SU-DHL-6 (cell line): ENCODE data around the gene ANKRD49.

ENCODE experiments used
- H2AFZ ChIP-seq: fragments of 200-600 bp; sonication (generic); 2 replicates; pipeline ENCODE4 v1.6.1; 2014; ENCODE audit warnings: low read depth, mild to moderate bottlenecking, moderate library complexity, mixed read lengths, antibody characterized with exemption, low read length; ENCODE audit not compliant: severe bottlenecking
- H3F3A ChIP-seq: fragments of 200-600 bp; shearing (Covaris generic); 2 replicates; pipeline ENCODE4 v1.6.0; 2016; ENCODE audit warnings: antibody characterized with exemption, mild to moderate bottlenecking; ENCODE audit not compliant: insufficient read depth
- H3K27ac ChIP-seq: fragments of 200-600 bp; sonication (generic); 2 replicates; pipeline ENCODE4 v1.5.1; 2016; ENCODE audit warnings: low read depth, mild to moderate bottlenecking, low read length, moderate library complexity, mixed read lengths
- H3K27me3 ChIP-seq: fragments of 200-600 bp; sonication (generic), shearing (Covaris generic); 2 replicates; pipeline ENCODE4 v1.6.0; 2014; ENCODE audit warnings: mild to moderate bottlenecking, low read length
- H3K36me3 ChIP-seq: fragments of 200-600 bp; sonication (generic); 2 replicates; pipeline ENCODE4 v1.6.1; 2014; ENCODE audit warnings: mild to moderate bottlenecking, low read length, mixed read lengths
- H3K4me2 ChIP-seq: fragments of 300-600, 200-600 bp; shearing (Covaris generic), sonication (generic); 2 replicates; pipeline ENCODE4 v1.6.0; 2014; ENCODE audit warnings: low read length, low read depth, mild to moderate bottlenecking; ENCODE audit not compliant: poor library complexity, severe bottlenecking
- H3K4me3 ChIP-seq: fragments of 200-600 bp; sonication (generic); 2 replicates; pipeline ENCODE4 v1.5.1; 2014; ENCODE audit warnings: antibody characterized with exemption, low read length, mild to moderate bottlenecking, mixed read lengths; ENCODE audit not compliant: insufficient read depth, poor library complexity, severe bottlenecking
- H3K79me2 ChIP-seq: fragments of 200-600 bp; sonication (generic); 2 replicates; pipeline ENCODE4 v1.6.1; 2014; ENCODE audit warnings: mild to moderate bottlenecking, low read length, moderate library complexity; ENCODE audit not compliant: insufficient read depth
- H3K9ac ChIP-seq: fragments of 200-600 bp; sonication (generic); 2 replicates; pipeline ENCODE4 v1.7.0; 2014; ENCODE audit warnings: mild to moderate bottlenecking, low read length
- H3K9me2 ChIP-seq: fragments of 200-600 bp; sonication (generic); replicated peaks from 2 replicates; pipeline ENCODE4 v1.6.1; 2014; ENCODE audit warnings: low read length; ENCODE audit not compliant: insufficient read depth
- H3K9me3 ChIP-seq: fragments of 200-600 bp; sonication (generic); 2 replicates; pipeline ENCODE4 v1.6.1; 2014; ENCODE audit warnings: low read length, mixed read lengths; ENCODE audit not compliant: insufficient read depth
- H4K20me1 ChIP-seq: fragments of 200-600 bp; sonication (generic); 2 replicates; pipeline ENCODE4 v1.6.1; 2014; ENCODE audit warnings: low read depth, mild to moderate bottlenecking, antibody characterized with exemption, low read length, moderate library complexity, mixed read lengths
- CTCF ChIP-seq: fragments of 200-600 bp; sonication (generic); IDR thresholded peaks from one replicate; pipeline ENCODE4 v1.5.1; 2017; ENCODE audit warnings: antibody characterized with exemption, mild to moderate bottlenecking, low read length, moderate library complexity; ENCODE audit not compliant: insufficient read depth, poor library complexity, severe bottlenecking
- EZH2phosphoT487 ChIP-seq: fragments of 200-600 bp; sonication (generic), shearing (Covaris generic); conservative IDR thresholded peaks from 2 replicates; pipeline ENCODE4 v1.6.1; 2018; ENCODE audit warnings: mild to moderate bottlenecking, antibody characterized with exemption, low read length, moderate library complexity, mixed read lengths

ANKRD49 gene

DNA sequence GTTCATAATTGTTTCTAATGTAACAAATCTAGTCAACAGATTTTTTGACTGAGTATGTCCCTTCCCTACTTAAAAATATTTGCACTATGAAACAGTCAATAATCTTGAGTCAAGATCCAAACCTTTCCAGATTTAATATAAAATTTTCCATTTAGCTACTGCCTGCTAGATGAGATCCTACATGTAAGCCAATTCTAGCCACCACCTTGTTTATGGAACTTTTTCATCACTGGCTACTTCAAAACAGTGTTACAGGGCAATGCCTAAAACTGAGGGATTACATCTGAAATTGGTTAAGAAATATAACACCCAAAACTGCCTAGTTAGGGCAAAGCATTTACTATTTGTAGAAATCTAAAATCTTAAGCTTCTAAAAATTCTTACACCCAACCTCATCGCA lies 39.4 kb downstream of the ANKRD49 start:
- H3K27ac ChIP-seq, result no peak overlapping the region
- no peaks in the 10 kb centered on the region for H3K36me3 ChIP-seq
- H3F3A ChIP-seq, result no peaks in the 10 kb centered on the region
- no peaks in the 10 kb centered on the region; the same call in 1 of the 2 replicates for H3K27me3 ChIP-seq
- H3K9me2 ChIP-seq, result no peaks in the 10 kb centered on the region
- no peak for TF ChIP-seq CTCF
- no peak for TF ChIP-seq EZH2phosphoT487
- no peak overlapping the region for H3K4me3 ChIP-seq
- no peaks in the 10 kb centered on the region for H3K79me2 ChIP-seq
- no peak overlapping the region for H3K4me2 ChIP-seq
- H2AFZ ChIP-seq, result no peak overlapping the region
- H3K9me3 ChIP-seq, result no peaks in the 10 kb centered on the region
- no peaks in the 10 kb centered on the region for H4K20me1 ChIP-seq
- H3K9ac ChIP-seq, result no peak overlapping the region

DNA sequence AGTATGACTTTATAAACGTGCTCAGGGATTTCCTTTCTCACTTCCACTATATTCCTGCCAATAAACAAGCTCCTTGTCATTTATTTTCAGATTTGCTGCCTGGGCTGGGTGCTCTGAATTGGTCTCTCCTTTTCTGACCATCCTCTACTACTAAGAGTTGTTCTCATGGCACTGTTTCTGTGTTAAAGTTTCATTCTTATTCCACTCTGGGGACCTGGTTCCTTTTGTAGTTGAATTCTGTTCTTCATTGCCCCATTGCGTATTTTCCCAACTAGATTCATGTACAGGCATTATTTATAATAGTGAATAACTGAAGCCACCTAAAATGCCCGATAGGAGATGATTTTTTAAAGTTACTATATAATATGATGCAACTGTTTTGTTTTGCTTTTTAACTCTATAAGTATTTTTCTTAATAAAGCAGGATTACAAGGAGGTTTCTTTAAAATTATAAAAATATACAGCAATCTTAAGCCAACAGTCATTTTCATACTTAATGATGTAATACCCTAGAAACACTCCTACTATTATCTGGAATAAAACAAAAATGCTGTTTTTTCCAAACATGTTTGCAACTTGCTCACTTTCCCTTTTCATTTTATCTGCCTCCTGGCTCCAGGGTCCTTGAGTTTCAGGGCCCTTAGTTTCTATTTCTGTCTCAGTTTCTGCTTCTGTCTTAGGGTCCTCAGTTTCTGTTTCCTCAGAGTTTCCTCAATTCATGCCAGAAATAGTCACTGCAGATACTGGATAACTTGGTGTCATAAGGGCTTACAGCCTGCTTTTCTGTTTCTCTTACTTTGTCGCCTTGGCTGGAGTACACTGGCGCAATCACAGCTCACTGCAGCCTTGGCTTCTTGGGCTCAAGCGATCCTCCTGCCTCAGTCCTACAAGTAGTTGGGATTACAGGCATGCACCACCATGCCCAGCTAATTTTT lies 40.2 kb downstream of the ANKRD49 start:
- no peak for TF ChIP-seq EZH2phosphoT487
- TF ChIP-seq CTCF, result no peak
- no peaks in the 10 kb centered on the region for H3K36me3 ChIP-seq
- H3K9me2 ChIP-seq, result no peaks in the 10 kb centered on the region
- no peaks in the 10 kb centered on the region for H4K20me1 ChIP-seq
- no peak overlapping the region for H2AFZ ChIP-seq
- H3F3A ChIP-seq, result no peaks in the 10 kb centered on the region
- H3K4me3 ChIP-seq, result no peak overlapping the region
- no peaks in the 10 kb centered on the region for H3K79me2 ChIP-seq
- no peak overlapping the region for H3K9ac ChIP-seq
- no peaks in the 10 kb centered on the region; the same call in 1 of the 2 replicates for H3K27me3 ChIP-seq
- H3K4me2 ChIP-seq, result no peak overlapping the region
- H3K27ac ChIP-seq, result no peak overlapping the region
- no peaks in the 10 kb centered on the region for H3K9me3 ChIP-seq

DNA sequence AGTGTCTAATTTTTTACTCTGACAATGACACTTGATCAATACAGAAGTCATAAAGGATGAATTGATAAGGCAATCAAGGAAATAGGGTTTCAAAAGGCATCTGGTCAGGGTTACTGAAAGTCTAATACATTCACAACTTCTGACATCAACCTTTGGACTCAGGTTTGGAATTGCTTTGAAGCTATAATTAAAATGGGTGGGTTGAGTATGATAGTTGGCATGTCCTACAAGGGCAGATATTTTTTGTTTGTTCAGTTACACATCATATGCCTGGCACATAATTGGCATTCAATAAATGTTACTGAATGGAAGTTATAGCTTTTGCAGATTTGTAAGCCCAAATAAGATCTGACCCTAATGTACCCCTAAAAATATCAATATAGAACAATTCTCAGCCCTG lies 42.6 kb downstream of the ANKRD49 start:
- Histone ChIP-seq H3F3A (no peaks in the 10 kb centered on the region), H3K9ac (no peak overlapping the region), H3K4me2 (no peak overlapping the region), H3K9me2 (no peaks in the 10 kb centered on the region), H3K9me3 (no peaks in the 10 kb centered on the region), H3K27ac (no peak overlapping the region), H3K79me2 (no peaks in the 10 kb centered on the region), H3K27me3 (no peaks in the 10 kb centered on the region), H4K20me1 (no peaks in the 10 kb centered on the region), H2AFZ (no peak overlapping the region), H3K36me3 (no peaks in the 10 kb centered on the region), H3K4me3 (no peak overlapping the region)
- TF ChIP-seq EZH2phosphoT487 (no peak), CTCF (no peak)
